Inflammatory macrophage treated with lipopolysaccharide for 1 hour (primary cell): Measurements from ENCODE around the gene PRKN.

Experiments used
- DNase-seq, 2 donors: peaks; one replicate each; pipeline ENCODE4 v3.0.0-alpha.2; 2020 to 2022

PRKN gene

DNA sequence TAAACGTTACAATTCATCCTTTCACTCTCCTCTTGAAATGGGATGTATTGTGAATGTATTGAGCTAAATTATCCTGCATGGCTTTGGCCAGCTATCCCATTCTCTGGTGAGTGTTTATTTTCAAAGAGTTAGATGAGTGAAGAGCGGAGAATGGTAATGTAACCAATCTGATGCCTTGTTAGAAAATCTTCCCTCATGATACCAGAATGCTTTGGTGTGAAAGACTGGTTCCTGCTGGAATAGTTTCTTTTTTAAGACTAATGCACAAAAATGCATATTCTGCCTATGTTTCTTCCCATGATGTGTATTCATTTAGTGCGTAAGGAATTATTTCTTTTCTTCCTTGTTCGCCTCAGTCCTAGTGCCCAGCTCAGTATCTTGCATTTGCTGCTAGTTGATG, 506.7 kb downstream of the PRKN start:
- DNase-seq: no peak

DNA sequence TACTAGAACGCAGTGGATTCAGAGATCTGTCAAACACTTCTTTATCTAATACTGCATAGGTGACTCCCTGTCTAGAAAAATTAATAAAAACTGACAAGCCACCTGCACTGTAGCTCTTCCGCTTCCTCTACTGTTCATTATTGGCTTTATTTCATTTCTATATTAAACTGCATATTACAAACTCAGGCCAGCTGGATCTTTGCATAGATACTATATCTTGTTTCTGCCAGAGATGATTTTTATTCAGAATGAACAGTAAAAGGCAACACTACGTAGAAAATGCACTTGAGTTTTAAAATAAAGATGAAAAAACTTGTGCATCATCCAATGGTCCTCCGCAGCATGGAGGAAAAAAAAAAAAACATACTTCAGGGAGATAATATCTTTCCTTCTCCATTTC, 508.3 kb downstream of the PRKN start:
- DNase-seq: no peak

- no peak for DNase-seq
These were observed 509.6 kb downstream of the PRKN start for GRCh38 chr6:162217811-162218493.

DNA sequence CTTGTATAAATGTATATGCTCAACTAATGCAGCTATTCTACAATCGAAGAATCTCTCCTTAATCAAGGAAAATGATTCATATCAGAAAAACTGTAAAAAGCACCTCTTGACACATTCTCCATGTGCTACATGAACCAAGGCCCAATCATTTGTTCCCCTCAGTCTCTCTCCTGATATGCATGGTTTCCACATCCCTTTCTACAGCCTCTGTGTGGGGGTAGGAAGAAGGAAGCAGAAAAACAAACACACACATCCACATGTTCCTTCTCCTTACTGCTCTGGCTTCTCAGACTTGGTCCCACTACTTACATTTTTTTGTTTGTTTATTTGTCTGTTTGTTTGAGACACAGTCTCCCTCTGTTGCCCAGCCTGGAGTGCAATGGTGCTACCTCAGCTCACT, 510.5 kb downstream of the PRKN start:
- peak; percentile 14 to 25 for DNase-seq

- DNase-seq: no peak
These were observed 515.8 kb downstream of the PRKN start for GRCh38 chr6:162211777-162212176.

GRCh38 chr6:162211022-162211421, 516.5 kb downstream of the PRKN start:
- no peak for DNase-seq

- no peak for DNase-seq
These were observed 524.3 kb downstream of the PRKN start for GRCh38 chr6:162203287-162203686.

- DNase-seq: no peak
These were observed 526.4 kb downstream of the PRKN start for GRCh38 chr6:162200945-162201690.

DNA sequence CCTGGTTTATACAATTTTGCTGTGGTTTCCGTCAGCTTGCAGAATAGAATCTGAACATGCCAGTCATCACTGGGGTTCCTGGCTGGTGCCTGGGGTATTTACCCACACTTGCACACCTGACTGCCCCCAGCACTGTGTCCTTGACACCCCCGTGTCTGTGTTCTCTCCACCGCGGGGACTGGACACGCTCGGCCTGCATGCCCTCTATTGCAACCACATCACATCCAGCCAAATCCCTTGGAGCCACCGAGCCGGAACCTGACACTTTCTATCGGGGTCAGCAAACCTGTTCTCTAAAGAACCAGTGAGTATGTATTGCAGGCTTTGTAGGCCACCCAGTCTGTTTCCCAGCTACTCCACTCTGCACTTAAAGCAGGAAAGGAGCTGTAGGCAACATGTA, 527.5 kb downstream of the PRKN start:
- DNase-seq: no peak

DNA sequence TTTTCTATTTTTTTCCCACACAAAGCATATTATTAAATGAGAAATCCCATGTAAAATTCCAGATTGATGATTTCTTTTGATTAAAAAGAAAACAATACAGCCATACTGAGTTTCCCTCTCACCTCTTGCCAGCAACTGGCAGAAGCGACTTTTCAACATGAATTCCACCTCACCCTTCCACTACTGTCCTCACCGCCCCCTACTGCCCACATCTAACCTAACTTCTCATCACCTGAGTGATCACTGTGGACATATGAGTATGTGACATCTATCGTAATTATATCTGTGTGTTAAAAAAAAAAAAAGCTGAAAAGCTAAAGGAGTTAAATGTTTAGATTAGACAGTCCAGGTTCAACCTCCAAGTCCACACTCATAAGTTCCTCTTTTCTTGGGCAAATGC, 528.6 kb downstream of the PRKN start:
- no peak for DNase-seq

GRCh38 chr6:162198076-162198475, 529.5 kb downstream of the PRKN start:
- no peak for DNase-seq

DNA sequence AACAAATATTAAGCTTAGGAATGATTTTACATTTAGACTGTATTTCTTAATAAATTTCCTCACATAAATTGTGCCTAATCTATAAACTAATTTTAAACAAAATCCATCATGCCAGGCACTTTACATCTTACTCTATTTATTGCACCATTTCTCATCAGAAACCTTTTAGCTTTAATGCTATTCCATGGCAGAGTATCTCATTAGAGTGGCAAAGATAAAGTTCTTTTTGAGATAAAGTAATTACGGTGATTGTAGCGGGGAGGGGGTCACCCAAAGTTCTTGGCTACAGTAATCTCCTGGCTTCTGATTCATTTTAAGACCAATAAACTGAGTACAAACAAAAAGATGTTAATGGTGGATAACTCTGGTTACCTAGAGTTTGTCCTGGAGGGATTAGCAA, 532.1 kb downstream of the PRKN start:
- no peak for DNase-seq

- no peak for DNase-seq
These were observed 536.6 kb downstream of the PRKN start for GRCh38 chr6:162190981-162191380.

- DNase-seq: no peak
These were observed 540.2 kb downstream of the PRKN start for GRCh38 chr6:162187168-162187935.

DNA sequence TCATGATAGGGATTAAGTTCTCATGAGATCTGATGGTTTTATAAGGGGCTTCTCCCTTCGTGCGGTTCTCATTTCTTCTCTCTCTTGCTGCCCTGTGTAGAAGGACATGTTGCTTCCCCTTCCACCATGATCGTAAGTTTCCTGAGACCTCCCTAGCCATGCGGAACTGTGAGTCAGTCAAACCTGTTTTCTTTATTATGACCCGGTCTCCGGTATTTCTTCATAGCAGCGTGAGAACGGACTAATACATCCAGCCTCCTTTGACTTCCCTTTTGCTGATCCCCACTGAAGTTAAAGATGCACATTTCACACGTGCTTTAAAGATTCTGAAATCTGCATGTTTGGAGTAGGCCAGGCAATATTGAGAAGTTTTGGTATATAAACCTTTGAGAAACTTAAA, 543.1 kb downstream of the PRKN start:
- DNase-seq: peak; percentile 72 to 74

DNA sequence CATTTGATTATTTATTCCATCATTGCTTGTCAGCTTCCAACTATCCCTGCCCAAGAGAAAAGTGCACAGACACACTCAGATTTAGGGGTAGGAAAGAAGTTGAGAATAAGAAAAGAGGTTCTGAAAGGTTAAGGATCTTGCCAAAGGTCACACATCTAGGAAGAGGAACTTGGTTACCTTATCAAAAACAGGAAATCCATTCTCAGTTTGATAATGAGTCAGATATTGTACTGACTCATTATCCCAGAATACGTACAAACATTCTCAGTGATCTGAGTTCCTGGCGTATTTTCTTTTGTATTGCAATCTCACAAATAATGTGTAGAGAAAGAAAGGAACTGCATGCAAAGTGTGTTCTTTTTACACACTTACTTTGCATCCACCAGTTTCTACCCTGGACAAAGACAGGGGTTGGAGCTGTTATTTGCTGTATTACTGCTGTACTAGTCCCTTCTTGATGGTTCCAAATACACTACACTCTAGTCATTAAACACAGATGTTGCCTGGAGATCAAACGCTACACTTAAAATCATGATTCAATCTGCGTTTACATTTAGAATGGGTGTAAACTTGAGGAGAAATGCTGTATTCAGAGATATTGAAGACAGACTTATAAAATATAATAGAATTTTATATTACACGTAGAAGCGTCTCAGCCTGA, 545.7 kb downstream of the PRKN start:
- peak; percentile 54 to 70 for DNase-seq

GRCh38 chr6:162181111-162181510, 546.5 kb downstream of the PRKN start:
- DNase-seq: peak; percentile 20 to 37

GRCh38 chr6:162179196-162179951, 548.2 kb downstream of the PRKN start:
- no peak for DNase-seq

DNA sequence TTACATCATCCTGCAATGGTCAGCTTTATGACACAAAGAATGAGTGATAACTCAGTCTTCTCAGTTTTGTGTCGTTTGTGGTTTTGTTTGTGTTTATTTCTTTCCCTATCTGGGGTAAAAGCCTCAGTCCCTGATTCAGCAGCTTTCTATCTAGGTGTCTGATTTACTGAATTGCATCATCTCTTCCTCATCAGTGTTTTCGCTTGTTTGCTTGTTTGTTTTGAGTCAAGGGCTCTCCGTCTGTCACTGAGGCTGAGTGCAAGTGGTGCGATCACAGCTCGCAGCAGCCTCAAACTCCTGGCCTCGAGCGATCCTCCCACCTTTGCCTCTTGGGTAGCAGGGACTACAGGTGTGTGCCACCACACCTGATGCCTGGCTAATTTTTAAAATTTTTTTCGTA, 548.9 kb downstream of the PRKN start:
- DNase-seq: no peak

DNA sequence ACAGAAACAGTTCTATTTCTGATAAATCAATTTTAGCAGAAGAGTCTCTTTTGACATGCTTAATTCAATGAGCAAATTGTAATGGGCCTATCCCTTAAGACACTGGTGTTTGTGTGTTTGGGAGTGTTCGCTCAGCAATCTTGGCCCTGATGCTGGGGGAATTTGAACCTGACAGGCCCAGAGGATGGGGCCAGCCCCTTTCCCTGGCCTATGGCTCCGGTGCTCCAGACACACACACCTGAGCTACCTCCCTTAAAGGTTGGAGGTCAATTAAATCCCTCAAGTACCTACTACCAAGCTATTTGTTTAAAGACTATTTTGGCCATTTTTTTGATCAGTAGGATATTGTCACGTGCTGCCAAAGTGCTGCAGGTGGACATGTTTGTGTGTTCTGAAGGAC, 549.3 kb downstream of the PRKN start:
- DNase-seq: no peak

GRCh38 chr6:162177746-162178145, 549.8 kb downstream of the PRKN start:
- no peak for DNase-seq

DNA sequence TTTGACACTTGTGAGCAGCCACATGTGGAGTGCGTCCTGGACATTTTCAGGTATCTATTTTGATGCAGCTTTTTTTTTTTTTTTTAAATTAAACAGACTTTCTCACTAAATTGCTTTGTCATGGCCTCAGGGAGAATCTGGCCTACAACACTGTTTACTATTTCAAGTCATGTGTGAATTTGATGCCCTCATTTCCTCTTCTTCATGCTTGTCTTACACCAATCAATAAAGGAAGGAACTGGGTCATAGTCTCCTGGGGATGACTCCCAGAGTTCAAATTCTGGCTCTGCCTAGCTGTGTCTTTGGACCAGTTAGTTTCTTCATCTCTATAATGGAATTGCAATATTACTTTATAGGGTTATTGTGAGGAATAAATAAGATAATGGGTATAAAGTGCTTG, 554.1 kb downstream of the PRKN start:
- peak; percentile 28 to 49 for DNase-seq

DNA sequence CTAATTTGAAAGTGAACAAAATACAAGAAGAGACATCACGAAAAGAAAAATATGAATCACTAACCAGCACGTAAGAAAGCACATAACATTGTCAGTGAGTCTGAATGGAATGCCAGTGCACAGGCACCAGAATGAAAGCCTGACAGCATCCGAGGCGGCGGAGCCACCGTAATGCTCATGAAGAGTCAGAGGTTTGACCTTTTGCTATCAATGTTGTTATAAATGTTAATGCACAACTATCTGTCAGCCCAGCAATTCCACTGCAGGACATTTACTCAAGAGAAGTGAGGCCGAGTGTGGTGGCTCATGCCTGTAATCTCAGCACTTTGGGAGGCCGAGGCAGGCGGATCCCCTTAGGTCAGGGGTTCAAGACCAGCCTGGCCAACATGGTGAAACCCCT, 562.1 kb downstream of the PRKN start:
- no peak for DNase-seq
